ENCODE results near the gene TXNIP. TPM values are rescaled to one million over a fixed set of nuclear protein-coding genes. Genes with fewer than 3 reads are reported as not detected.
A peak's percentile ranks its signal among the peaks of the same experiment; 100 is the strongest.

The TXNIP gene
- total RNA-seq, 3 donors from 2014 or later (not counting 1 experiment from before 2014, with no cell fraction given), result 984 to 1,724 (median 1,422) TPM

GRCh38 chr1:145956361-145956760 lies 40.0 kb downstream of the TXNIP start:
- Histone ChIP-seq H3K27ac (ENCODE audit: low read length) (peak overlapping the region; percentile 85), H3K4me1 (ENCODE audit: control insufficient read depth, insufficient read depth, low read length) (peaks cover 32% of the 10 kb centered on the region)
- intact Hi-C loops (cut with micrococcal nuclease), result loop anchor here (2.0 kb wide), 1 partner anchor 22 kb away; no protein-coding TSS in a partner anchor

GRCh38 chr1:145955436-145955835 lies 40.9 kb downstream of the TXNIP start:
- no peak overlapping the region for H3K27ac ChIP-seq (ENCODE audit: low read length)
- no peaks in the 10 kb centered on the region for H3K36me3 Mint-ChIP-seq
- no peaks in the 10 kb centered on the region for H3K27me3 Mint-ChIP-seq (ENCODE audit: low read depth in 2 of 2)

More at GRCh38 chr1:145956361-145956760, 40.0 kb downstream of the TXNIP start:
- no peak for TF ChIP-seq CTCF (IDR thresholded peaks at IDR 0.05)
- Mint-ChIP-seq H3K27ac (peak overlapping the region; percentile 86 to 87), H3K4me3 (peak overlapping the region; percentile 96), H3K4me1 (peaks cover 73 to 79% of the 10 kb centered on the region in 2 donors), H3K9me3 (no peaks in the 10 kb centered on the region), H3K36me3 (no peaks in the 10 kb centered on the region), H3K27me3 (ENCODE audit: low read depth in 2 of 2) (no peaks in the 10 kb centered on the region)
- Histone ChIP-seq H3K27me3 (ENCODE audit: control insufficient read depth, insufficient read depth, low read length) (no peaks in the 10 kb centered on the region), H3K36me3 (ENCODE audit: control insufficient read depth, insufficient read depth, low read length) (peaks cover 3% of the 10 kb centered on the region), H3K4me3 (ENCODE audit: low read length) (peak overlapping the region; percentile 88), H3K9me3 (ENCODE audit: control insufficient read depth, insufficient read depth, low read length) (no peaks in the 10 kb centered on the region)
- DNase-seq (no peak), ATAC-seq (no peak)

GRCh38 chr1:145953861-145954260 lies 42.5 kb downstream of the TXNIP start:
- Mint-ChIP-seq H3K4me3 (no peak overlapping the region), H3K9me3 (no peaks in the 10 kb centered on the region), H3K36me3 (no peaks in the 10 kb centered on the region), H3K27me3 (ENCODE audit: low read depth in 2 of 2) (no peaks in the 10 kb centered on the region), H3K4me1 (peaks cover 60 to 84% of the 10 kb centered on the region in 2 donors), H3K27ac (no peak overlapping the region)
- Histone ChIP-seq H3K36me3 (ENCODE audit: control insufficient read depth, insufficient read depth, low read length) (peaks cover 5% of the 10 kb centered on the region), H3K4me1 (ENCODE audit: control insufficient read depth, insufficient read depth, low read length) (peaks cover 20% of the 10 kb centered on the region), H3K27me3 (ENCODE audit: control insufficient read depth, insufficient read depth, low read length) (no peaks in the 10 kb centered on the region), H3K4me3 (ENCODE audit: low read length) (no peak overlapping the region), H3K9me3 (ENCODE audit: control insufficient read depth, insufficient read depth, low read length) (no peaks in the 10 kb centered on the region), H3K27ac (ENCODE audit: low read length) (no peak overlapping the region)
- DNase-seq, result no peak
- 97% methylated on average over 6 of the region's 6 CpGs for WGBS (ENCODE audit: insufficient coverage)
- no peak for TF ChIP-seq CTCF (IDR thresholded peaks at IDR 0.05)
- intact Hi-C loops (cut with micrococcal nuclease), result no loop called here
- no peak for ATAC-seq

More at GRCh38 chr1:145955436-145955835, 40.9 kb downstream of the TXNIP start:
- TF ChIP-seq CTCF (IDR thresholded peaks at IDR 0.05), result no peak
- DNase-seq, result no peak
- Histone ChIP-seq H3K9me3 (ENCODE audit: control insufficient read depth, insufficient read depth, low read length) (no peaks in the 10 kb centered on the region), H3K4me3 (ENCODE audit: low read length) (no peak overlapping the region), H3K27me3 (ENCODE audit: control insufficient read depth, insufficient read depth, low read length) (no peaks in the 10 kb centered on the region), H3K36me3 (ENCODE audit: control insufficient read depth, insufficient read depth, low read length) (peaks cover 5% of the 10 kb centered on the region), H3K4me1 (ENCODE audit: control insufficient read depth, insufficient read depth, low read length) (peaks cover 31% of the 10 kb centered on the region)
- WGBS (ENCODE audit: insufficient coverage), result 57% methylated on average over 2 of the region's 2 CpGs
- Mint-ChIP-seq H3K4me1 (peaks cover 68 to 80% of the 10 kb centered on the region in 2 donors), H3K9me3 (no peaks in the 10 kb centered on the region), H3K27ac (peak overlapping the region; percentile 18 to 86), H3K4me3 (peak overlapping the region; percentile 60)
- no peak for ATAC-seq
- intact Hi-C loops (cut with micrococcal nuclease), result no loop called here

DNA sequence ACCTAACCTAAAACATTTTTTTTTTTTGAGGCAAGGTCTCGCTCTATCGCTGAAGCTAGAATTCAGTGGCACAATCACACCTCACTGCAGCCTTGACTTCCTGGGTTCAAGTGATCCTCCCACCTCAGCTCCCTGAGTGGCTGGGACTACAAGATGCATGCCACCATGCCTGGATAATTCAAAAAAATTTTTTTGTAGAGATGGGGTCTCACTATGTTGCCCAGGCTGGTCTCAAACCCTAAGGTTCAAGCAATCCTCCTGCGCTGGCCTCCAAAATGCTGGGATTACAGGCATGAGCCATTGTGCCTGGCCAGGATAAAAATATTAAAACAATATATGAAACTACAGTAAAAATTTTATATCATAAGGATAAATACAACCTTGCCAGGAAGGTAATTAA lies 43.5 kb downstream of the TXNIP start:
- intact Hi-C loops (cut with micrococcal nuclease), result no loop called here
- Histone ChIP-seq H3K27ac (ENCODE audit: low read length) (no peak overlapping the region), H3K4me3 (ENCODE audit: low read length) (no peak overlapping the region), H3K27me3 (ENCODE audit: control insufficient read depth, insufficient read depth, low read length) (no peaks in the 10 kb centered on the region), H3K4me1 (ENCODE audit: control insufficient read depth, insufficient read depth, low read length) (peaks cover 16% of the 10 kb centered on the region), H3K36me3 (ENCODE audit: control insufficient read depth, insufficient read depth, low read length) (peaks cover 5% of the 10 kb centered on the region), H3K9me3 (ENCODE audit: control insufficient read depth, insufficient read depth, low read length) (no peaks in the 10 kb centered on the region)
- ATAC-seq, result no peak
- Mint-ChIP-seq H3K4me1 (peaks cover 52 to 82% of the 10 kb centered on the region in 2 donors), H3K9me3 (no peaks in the 10 kb centered on the region), H3K36me3 (no peaks in the 10 kb centered on the region), H3K27ac (no peak overlapping the region), H3K27me3 (ENCODE audit: low read depth in 2 of 2) (no peaks in the 10 kb centered on the region), H3K4me3 (no peak overlapping the region)
- no peak for DNase-seq
- 100% methylated on average over 3 of the region's 3 CpGs for WGBS (ENCODE audit: insufficient coverage)
- no peak for TF ChIP-seq CTCF (IDR thresholded peaks at IDR 0.05)

Measured in natural killer cell (primary cell).